ENCODE results near the gene HYAL1.
"Not testable (repeated sequence)": the region's sequence is repeated elsewhere in the genome, so short reads cannot be mapped to it uniquely, and the experiment has no call there.

HYAL1 gene

DNA sequence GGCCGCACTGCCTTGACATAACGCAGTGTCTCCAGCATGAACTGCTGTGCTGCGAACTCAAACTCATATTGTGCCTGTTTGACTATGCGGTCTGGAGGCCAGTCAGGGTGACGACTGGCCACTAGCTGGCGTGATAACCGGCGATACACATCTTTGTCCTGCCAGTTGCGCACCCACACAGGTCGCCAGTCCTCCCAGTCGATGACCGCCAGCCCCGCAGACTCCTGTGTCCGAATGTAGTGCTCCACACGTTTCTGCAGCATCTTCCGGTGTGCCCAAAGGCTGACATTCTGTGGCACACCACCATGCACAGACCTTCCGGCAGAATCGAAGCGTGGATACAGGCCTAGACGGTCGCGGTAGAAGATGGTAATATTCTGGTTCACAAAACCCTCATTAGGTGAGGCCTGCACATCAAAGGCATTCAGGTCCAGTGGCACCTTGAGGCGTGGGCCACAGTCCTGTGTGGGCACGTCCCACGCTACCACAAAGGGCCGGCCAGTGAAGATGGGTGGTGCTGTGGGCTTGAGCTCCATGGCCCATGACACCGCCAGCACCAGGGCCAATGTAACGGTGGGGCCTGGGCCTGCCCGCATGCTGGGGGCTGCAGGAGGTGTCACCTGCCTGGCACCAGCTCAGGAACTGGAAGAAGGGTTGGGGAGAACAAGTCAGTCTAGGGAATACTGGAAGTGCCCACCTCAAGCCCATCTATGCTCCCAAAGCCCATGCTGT, 16.7 kb upstream of the HYAL1 start:
- in situ Hi-C loops (cut with MboI; ENCODE audit: low sequenced_read_pairs) = no loop called here

DNA sequence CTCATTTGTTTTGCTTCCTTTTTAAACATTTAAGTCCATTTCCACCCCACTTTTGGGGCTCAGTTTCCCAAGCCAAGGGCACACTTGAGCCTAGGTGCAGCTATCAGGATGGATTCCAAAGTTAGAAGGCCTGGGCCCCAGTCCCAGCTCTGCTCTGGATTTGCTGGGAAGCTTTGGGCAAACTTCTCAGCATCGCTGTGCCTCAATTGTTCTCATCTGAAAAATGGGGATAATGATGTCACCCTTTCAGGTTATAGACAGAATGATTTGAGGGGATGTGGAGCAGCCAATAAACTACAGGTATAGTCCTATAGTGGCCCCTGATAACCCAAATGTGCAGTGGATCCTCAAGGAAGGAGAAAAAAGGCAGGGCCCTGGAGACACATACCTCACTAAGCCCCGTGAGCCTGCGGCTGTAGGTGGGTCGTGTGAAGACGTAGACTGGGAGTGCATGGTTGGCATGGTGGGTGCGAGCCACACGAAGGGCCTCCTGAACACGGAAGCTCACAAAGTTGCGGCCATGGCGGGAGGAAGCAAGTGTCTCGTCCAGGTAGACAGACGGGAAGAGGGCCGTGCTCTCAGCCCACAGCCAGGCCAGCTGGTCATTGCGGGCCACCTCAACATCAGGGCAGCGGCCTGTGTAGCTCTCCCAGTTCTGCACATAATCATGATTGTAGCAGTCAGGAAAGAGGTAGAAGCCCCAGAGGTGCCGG, 16.0 kb upstream of the HYAL1 start:
- in situ Hi-C loops (cut with MboI; ENCODE audit: low sequenced_read_pairs) = no loop called here

DNA sequence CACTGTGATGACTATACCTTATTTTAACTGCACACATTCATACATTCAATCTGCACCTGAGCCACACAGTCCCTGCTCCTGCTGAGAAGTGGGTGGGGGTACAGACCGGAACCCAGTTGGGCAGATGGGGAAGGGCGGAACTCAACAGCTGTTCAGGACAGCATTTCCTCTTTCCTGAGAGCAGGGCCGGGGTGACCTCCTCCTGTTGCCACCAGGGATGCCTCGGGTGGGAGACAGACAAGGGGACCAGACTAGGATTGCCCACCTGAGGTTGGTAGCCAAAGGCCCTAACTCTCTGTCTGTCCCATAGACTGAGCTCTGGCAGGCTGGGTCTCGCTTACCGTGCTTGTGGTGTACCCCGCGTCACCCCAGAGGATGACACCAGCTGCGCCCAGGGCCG, 15.2 kb upstream of the HYAL1 start:
- in situ Hi-C loops (cut with MboI; ENCODE audit: low sequenced_read_pairs) = no loop called here

DNA sequence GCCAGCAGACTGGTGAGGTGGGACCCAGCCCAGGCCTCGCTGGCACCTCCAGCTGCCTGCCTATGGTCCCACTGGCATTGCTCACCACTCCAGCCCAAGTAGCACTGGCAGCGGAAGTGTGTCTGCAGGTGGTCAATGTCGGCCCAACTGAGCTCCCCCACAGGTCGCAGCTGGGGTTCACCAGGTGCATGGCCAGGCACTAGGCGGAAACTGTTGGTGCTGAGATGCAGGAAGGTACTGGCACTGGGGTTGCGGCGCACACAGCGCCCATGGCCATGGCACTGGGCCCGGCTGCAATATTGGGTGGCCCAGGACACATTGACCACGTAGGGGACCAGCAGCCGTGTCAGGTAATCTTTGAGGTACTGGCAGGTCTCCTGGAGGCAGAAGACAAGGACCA, 14.8 kb upstream of the HYAL1 start:
- in situ Hi-C loops (cut with MboI; ENCODE audit: low sequenced_read_pairs) = no loop called here

DNA sequence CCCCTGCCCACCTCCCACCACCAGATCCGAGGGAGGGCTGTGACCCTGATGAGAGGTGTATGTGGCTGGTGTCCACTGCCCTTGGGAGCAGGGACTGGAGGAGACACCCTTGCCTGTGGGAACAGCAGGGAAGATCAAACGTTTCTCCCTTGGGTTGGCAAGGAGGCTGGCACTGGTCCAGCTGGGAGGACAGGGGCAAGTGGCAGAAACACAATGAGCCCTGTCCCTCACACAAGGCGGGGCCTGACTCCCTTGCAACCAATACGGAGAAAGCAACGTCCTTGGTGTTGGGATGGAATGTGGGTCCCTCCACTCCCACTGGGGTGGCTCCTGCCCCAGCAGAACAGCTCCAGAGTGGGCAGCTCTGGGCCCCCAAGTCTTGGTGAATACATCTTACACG, 13.9 kb upstream of the HYAL1 start:
- in situ Hi-C loops (cut with MboI; ENCODE audit: low sequenced_read_pairs) = no loop called here

DNA sequence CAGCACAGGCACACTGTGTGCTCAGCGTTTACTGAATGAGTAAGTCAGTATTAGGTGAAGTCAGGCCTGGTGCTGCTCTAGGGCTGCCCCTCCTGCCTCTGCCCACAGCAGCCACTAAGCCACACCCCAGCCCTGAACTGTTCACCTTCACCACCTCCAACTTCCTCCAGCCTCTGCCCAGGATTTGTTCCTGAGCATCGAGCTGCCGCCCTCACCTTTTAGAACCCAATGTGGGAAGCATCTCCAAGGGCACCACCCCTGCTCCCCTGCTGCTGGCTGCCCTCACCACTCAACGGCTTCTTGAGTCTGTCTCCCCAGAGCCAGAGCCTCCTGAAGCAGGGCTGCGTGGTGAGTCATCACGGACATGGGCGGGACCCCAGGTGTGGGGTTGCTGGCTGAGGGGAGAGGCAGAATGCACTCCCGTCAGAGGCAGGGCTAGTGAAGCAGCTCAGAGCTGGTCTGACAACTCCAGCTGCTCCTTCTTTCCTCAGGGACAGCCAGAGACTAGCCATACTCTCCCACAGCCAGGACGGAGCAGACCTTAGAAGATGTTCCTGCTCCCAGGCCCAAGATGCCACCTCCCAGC, 13.4 kb upstream of the HYAL1 start:
- in situ Hi-C loops (cut with MboI; ENCODE audit: low sequenced_read_pairs) = no loop called here

DNA sequence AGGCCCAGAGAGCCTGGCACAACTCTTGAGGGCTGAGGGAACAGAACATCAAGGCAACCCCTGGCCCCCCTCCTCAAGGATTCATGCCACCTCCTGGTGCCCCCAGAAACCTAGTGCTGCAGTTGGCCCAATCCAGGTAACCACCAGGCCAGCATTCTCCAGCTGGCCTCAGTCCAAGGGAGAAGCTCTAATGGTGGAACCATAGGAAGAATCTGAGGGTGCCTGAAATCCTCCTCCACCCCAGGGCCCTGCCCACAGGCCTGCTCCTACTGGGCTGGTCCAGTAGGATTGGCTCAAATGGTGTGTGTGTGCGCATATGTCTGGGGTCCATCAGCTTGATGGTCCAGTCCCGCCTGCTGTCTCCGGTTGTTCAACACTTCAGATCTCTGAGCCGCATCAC, 11.4 kb upstream of the HYAL1 start:
- in situ Hi-C loops (cut with MboI; ENCODE audit: low sequenced_read_pairs) = no loop called here

DNA sequence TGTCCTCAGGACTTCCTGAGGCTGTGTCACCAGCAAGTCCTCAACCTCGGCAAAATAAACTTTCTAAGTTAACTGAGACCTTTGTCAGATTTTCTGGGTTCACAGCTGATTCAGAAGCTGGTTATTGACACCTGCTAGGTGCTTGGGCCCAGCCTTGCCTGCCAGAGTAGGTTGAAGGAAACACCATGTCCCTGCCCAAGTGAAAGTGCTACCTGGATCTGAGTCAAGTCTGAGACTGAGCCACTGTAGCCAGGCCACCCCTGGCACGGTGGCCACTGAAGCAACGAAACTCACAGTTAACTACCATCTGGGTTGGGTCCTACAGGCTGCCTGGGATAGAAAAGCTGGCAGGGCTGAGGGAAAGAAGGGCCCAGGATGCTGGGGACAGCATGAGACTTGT, 11.0 kb upstream of the HYAL1 start:
- in situ Hi-C loops (cut with MboI; ENCODE audit: low sequenced_read_pairs) = no loop called here

DNA sequence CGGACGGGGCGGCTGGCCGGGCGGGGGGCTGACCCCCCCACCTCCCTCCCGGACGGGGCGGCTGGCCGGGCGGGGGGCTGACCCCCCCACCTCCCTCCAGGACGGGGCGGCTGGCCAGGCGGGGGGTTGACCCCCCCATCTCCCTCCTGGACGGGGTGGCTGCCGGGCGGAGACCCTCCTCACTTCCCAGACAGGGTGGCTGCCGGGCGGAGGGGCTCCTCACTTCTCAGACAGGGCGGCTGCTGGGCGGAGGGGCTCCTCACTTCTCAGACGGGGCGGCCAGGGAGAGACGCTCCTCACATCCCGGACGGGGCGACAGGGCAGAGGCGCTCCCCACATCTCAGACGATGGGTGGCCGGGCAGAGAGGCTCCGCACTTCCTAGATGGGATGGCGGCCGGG, 8.7 kb upstream of the HYAL1 start:
- in situ Hi-C loops (cut with MboI; ENCODE audit: low sequenced_read_pairs) = not testable (repeated sequence)

DNA sequence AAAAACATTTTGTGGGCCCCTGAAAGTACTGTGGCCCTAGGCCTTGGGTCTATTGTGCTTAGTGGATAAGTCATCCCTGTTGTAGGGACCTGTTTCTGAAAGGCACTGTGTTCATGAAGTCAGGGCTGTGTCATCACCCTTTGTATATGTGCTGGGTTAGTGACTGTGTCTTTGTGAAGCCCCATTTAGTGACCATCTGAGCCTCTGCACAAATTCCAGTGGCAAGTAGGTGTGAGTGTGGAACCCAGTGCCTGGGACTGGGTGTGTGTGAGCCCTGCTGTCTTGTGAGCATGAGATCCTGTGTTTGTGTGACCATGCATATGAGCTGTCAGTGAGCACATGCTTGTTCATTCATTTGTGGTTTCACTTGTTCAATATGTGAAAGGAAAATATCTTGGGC, 1.2 kb upstream of the HYAL1 start:
- in situ Hi-C loops (cut with MboI; ENCODE audit: low sequenced_read_pairs) = no loop called here

DNA sequence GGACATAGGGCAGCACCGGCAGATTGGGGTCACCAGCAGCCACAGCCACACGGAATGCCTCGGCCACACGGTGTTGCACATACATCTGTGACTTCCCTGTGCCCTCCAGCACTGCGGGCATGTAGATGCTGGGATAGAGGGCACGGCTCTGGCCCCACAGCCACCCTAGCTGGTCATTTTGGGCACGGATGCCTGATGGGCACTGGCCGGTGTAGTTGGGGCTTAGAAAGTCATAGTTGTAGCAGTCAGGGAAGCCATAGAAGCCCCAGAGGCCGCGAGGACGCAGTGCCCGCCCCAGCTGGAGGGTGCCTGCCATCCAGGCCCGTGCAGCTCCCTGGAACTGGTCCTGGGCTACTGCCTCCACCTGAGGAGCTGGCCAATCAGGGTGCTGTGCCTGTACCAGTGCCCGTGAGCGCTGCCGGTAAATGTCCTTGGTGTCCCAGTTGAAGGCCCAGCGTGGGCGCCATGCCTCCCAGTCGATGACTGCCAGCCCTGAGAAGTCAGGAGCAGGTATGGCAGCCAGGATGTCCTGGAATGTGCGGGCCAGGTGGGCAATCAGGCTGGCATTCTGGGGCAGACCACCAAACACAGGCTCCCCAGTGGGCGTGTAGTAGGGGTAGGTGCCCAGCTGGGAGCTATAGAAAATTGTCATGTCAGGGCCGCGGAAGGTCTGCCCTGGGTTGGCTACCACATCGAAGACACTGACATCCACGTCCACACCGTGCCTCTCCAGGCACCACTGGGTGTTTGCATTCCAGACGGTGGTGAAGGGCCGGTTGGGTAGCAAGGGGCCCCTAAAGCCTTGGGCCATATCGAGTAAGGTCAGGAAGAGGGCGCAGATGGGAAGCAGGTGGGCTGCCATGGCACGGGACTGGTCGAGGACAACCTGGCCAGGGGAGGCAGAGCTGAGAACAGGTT, 1.0 kb downstream of the HYAL1 start:
- in situ Hi-C loops (cut with MboI; ENCODE audit: low sequenced_read_pairs) = no loop called here

DNA sequence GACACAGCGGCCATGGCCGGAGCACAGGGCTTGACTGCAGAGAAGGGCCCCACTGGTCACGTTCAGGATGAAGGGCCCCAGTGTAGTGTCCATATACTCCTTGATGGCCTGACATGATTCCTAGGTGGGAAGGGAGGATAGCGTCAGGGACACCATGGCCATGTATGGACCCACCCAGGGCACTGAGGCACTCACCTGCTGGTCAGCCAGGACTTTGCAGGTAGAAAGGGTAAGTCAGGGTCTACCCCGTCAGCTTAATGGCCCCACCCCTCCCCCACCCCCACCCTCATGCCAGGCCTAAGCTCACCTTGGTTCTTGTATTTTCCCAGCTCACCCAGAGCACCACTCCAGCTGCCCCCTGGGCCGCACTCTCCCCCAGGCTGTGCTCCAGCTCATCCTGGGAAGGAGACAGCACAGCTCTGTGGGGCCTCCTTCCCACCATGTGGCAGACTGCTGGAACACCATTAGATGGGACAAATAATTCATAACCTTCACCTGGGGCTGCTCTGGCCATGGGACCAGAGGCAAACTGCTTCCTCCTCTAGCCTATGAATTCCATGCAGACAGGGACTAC, 2.6 kb downstream of the HYAL1 start:
- in situ Hi-C loops (cut with MboI; ENCODE audit: low sequenced_read_pairs) = no loop called here

DNA sequence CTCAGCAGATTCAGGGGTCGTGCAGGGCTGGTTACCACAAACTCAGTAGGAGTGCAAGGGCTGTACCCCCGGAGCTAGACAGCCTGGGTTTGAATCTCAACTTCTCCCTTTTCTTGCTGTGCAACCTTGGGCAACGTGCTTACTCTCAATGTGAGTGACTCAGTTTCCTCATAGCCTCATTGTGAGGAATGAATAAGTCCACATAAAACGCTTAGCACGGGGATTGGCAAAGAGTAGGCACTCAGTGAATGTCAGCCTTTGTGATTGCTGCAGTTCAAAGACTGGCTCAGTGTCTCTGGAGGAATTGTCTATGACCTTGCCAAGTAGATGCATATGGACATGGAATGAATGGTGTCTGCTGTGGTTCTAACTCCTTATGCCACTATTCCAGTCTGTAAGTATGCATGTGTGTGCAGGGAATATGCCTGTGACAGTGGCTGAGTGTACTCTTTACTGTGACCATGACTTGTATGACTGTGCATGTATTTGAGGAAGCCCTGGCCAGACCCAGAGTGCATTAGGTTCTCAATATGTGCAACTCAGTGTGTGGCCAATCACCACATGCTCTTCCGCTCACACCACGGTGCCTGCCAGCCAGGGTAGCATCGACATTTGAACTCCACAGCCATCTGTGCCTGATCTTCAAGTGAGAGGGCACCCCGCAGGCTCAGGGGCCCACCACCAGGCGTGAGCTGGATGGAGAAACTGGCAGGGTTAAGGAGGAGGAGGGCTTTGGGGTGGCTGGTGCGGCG, 3.3 kb downstream of the HYAL1 start:
- in situ Hi-C loops (cut with MboI; ENCODE audit: low sequenced_read_pairs) = no loop called here

DNA sequence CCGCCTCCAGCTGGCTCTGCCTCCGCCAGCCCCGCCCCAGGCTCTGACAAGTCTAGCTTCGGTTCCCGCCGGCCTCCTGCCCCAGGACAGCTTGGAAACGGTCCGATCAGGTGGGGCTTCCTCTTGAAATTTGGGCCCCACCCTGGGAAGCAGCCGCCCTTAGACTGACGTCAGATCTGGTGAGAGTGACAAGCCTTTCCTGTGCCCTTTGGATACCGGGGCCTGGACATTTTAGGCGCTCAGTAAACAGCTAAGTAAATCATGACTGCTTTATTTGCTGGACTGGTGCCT, 3.8 kb downstream of the HYAL1 start:
- in situ Hi-C loops (cut with MboI; ENCODE audit: low sequenced_read_pairs) = no loop called here

DNA sequence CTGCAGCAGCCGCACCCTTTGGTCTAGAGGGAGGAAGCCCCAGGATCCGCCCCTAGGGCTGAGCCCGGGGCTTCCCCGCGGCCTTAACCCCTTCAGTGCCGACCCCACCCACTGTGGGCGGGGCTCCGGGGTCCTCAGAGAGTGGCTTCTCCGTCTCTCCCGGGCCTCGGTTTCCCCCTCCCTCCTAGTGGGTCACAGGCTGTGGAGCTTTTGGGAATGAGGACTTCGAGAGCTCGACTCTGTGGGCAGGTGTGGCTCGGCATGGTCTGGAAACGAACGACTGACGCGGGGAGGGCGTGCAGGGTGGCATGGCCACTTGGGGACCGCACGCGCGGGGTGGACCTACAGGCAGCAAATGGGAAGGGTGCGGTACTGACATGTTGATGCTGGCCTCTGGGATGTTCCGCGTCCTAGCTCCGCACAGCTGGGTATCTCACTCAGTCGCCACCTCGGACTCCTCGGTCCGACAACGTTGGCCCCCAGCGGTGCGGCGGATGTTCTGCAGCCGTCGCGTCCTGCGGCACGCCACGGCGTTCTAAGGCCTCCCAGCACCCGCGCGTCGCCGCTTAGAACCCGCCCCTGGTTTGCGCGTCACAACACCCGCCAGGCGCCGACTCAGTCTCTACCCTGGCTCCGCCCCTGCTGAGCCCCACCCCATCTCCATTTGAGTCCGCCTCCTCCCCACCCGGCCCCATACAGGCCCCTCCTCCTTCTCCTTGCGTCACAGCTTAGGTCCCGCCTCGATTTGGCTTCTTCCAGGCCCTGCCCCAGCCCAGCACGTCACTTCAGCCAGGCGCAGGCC, 4.3 kb downstream of the HYAL1 start, which contains the start of the genes HYAL3 and NAA80:
Gene HYAL3 (minus strand): TSS at position 570 of the 802 bp plus-strand sequence. CDS start 3,803 bp downstream, outside the sequence.
Gene NAA80 (minus strand): TSS at position 570 of the 802 bp plus-strand sequence. CDS start 1,942 bp downstream, outside the sequence.
- in situ Hi-C loops (cut with MboI; ENCODE audit: low sequenced_read_pairs) = no loop called here

DNA sequence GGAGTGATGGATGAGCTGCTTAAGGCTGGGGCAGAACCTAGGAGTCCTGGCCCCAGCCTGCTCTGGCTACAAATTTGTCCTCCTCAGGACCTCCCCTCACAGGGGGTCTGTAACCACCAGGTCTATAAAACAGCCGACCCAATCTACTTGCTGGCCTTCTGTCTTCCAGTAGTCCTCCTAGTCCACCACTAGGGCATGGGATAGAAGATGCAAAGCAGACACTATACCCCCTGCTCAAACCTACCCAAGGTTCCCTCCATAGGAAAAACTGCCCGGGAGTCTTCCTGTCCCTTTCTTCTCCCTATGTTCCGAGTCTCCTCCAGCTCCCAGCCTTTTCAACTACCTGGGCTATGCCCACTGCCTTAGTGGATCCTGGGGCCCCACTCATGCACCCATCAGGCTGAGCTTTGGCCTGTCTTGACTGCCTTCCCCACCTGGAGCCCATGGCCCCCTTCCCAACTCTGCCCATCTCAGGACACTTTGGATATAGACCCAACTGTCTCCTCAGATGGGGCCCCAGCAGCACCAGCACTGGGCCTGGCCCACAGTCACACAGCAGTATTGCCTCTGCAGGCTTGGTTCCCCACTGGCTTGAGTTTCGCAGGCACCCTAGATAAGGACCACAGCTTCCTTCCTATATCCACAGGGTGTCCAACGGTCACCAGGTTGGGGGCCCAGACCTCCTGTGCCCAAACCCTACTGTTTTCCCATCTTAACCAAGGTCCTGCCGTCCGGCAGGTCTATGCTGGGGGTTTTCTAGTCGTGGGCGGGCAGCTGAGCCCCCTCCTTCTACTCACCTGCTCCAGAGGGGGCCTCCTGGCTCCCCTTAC, 5.3 kb downstream of the HYAL1 start:
- in situ Hi-C loops (cut with MboI; ENCODE audit: low sequenced_read_pairs) = no loop called here

DNA sequence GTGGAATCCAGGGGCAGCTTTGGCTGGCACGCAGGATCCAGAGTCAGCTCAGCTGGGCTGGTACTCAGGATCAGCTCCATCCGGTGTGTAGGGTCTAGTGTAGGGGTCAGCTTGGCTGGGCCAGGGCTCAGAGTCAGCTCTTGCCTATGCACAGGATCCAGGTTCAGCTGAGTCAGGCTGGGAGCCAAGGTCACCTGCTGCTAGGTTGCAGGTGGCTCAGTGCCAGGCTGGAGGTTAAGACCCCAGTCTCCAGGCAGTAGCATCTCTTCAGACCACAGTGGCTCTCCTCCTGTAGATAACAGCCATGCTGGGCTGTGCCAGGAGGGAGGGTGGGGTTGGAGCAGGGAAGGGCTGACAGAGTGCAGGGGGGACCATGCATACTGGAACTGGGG, 6.0 kb downstream of the HYAL1 start:
- in situ Hi-C loops (cut with MboI; ENCODE audit: low sequenced_read_pairs) = no loop called here

DNA sequence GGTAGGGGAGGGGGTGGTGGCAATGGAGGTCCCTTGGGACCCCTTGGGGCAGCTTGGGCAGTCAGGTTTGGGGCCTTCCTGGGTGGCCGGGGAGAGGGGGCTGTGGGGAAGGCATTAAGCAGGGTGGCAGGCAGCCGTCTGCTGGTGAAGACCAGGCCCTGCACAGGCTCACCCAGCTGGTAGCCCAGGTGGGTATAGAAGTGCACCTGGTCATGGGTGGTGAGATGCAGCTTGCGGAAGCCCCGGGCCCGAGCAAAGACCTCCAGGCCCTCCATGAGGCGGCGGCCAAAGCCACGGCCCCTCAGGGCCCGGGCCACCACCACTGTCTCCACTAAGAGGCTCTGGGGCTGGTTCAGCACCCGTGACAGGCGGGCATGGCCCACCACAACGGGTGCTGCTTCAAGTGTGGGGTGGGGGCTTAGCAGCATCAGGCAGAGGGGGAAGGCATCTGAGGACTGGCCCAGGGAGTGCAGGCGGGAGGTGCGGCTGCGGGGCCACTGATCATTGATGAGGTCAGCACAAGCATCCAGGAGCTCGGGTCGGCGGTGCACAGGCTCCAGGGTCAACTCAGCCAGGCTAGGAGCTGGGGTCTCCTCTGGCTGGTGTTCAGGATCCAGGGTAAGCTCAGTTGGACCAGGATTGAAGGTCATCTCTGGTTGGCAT, 6.5 kb downstream of the HYAL1 start:
- in situ Hi-C loops (cut with MboI; ENCODE audit: low sequenced_read_pairs) = no loop called here

All from HL-60/S4 (cell line).